ENCODE results near the gene SPOCK1. TPM values are rescaled to one million over a fixed set of nuclear protein-coding genes. Genes with fewer than 3 reads are reported as not detected.

The SPOCK1 gene
- total RNA-seq, 2 donors from 2014 or later: not detected

DNA sequence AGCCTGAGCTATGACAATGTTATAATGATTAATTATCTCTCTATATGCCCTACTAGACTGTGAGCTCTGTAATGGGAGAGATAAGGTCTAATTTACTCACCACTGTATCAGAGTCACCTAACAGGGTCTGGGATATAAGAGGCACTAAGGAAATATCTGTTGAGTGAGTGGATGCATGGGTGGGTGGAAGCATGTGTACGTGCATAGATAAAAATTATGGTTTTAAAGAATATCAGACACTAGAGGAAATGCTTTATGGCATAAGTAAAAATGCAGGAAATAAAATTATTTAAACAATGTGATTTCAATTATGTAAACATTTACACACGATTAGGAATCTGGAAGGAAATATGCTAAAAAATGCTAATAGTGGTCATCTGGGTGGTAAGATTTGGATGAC is 137.8 kb downstream of the SPOCK1 start:
- no peak for ATAC-seq (replicated peaks)
- Mint-ChIP-seq H3K4me1 (no peaks in the 10 kb centered on the region), H3K4me3 (no peak overlapping the region), H3K27ac (no peak overlapping the region), H3K36me3 (ENCODE audit: low read depth) (no peaks in the 10 kb centered on the region), H3K27me3 (peaks cover 10% of the 10 kb centered on the region), H3K9me3 (no peaks in the 10 kb centered on the region)

DNA sequence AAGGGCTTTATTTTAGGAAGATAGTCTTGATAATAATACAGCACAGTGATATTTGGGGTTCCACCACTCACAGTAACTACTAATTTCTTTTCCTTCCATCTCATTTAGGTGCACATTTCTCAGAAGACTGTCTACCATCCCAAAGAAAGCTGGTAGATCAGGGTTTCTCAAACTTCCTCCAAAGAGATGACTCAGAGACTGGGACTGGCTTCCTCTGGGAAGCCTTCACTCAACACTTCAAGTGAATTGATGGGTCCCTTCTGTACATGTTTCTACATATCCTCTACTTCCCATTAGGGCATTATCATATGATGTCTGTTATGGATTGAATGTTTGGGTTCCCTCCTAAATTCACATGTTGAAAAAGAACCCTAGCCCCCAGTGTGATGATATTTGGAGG is 138.5 kb downstream of the SPOCK1 start:
- ATAC-seq (replicated peaks): no peak
- Mint-ChIP-seq H3K27ac (no peak overlapping the region), H3K4me3 (no peak overlapping the region), H3K4me1 (no peaks in the 10 kb centered on the region), H3K9me3 (no peaks in the 10 kb centered on the region), H3K36me3 (ENCODE audit: low read depth) (no peaks in the 10 kb centered on the region), H3K27me3 (peaks cover 13% of the 10 kb centered on the region)

DNA sequence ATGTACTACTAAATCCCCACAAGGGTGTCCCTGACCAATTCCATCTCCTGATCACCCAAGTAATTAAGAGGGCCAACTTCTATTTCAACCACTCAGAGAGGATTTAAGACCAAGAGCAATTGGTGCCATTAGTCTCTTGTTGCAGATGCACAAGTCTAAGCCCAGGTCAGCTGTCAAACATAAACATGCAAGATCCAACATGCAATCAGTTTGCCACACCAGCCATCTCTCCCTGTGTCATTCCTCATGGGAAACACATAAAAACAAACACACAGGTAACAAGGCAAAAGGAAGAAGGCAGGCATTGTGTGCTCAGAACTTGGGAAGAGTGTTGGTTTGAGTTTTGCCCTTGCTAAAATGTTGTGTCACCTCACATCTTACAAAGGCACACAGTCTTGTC is 139.2 kb downstream of the SPOCK1 start:
- no peak overlapping the region for H3K4me3 Mint-ChIP-seq
- no peak for ATAC-seq (replicated peaks)
- H3K36me3 Mint-ChIP-seq (ENCODE audit: low read depth): no peaks in the 10 kb centered on the region
- no peaks in the 10 kb centered on the region for H3K9me3 Mint-ChIP-seq
- peaks cover 13% of the 10 kb centered on the region for H3K27me3 Mint-ChIP-seq
- no peaks in the 10 kb centered on the region for H3K4me1 Mint-ChIP-seq
- no peak overlapping the region for H3K27ac Mint-ChIP-seq

DNA sequence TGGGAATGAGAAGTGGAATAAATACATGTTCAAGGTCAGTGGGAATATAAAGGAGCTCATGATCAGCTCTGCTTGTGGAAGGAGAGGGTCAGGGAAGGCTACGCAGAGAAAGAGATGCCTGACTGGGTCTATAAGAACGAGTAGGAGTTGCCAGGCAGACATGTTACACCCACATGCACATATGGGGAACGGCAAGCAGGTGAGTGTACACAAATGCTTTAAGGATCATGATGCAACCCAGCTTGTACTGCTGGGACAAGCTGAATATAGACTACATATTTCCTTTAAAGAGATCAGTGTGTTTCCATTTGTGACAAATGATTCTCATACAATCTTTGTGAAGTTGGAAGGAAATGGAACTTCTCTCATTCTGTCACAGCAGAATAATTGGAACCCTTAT is 141.7 kb downstream of the SPOCK1 start:
- Mint-ChIP-seq H3K36me3 (ENCODE audit: low read depth) (no peaks in the 10 kb centered on the region), H3K9me3 (no peaks in the 10 kb centered on the region), H3K27me3 (peaks cover 21% of the 10 kb centered on the region), H3K4me1 (no peaks in the 10 kb centered on the region), H3K4me3 (no peak overlapping the region), H3K27ac (no peak overlapping the region)
- no peak for ATAC-seq (replicated peaks)

DNA sequence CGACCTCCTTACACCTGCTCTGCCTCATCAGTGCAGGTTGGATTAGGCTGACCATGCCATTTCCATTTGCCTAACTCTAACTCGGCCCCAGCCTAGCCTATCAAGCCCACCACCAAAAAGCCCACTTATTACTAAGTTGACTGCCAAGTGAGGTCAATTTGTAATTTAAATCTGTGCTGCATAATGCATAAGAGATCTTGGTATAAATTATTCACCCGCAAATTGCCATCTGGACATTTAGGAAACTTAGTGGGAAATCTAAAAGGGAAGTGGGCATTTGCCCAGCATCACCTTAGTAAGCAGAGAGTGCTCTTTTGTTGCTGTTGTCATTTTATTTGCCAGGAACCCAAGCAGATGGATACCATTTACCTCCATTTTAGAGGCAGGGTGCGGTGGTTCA is 143.0 kb downstream of the SPOCK1 start:
- ATAC-seq (replicated peaks): no peak
- H3K4me1 Mint-ChIP-seq: no peaks in the 10 kb centered on the region
- no peaks in the 10 kb centered on the region for H3K36me3 Mint-ChIP-seq (ENCODE audit: low read depth)
- peaks cover 23% of the 10 kb centered on the region for H3K27me3 Mint-ChIP-seq
- H3K27ac Mint-ChIP-seq: no peak overlapping the region
- H3K9me3 Mint-ChIP-seq: no peaks in the 10 kb centered on the region
- H3K4me3 Mint-ChIP-seq: no peak overlapping the region

DNA sequence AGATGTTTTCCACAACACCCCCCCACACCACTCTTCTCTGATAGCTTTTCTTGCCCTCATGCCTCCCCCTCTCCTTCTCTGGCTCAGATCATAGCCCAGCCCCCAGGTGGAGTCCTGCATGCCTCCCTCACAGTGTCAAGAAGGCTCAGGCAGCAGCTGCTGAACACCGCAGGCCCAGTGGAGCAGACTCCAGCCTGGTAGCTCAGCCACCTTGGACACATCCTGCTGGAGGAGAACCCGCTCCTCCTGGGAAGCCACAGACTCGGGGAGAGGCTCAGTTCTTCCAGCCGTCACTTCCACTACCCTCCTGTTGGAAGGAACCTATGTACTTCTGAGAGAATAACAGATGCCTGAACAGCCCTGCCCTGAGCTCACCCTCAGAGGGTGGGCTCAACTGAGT is 143.4 kb downstream of the SPOCK1 start:
- ATAC-seq (replicated peaks): no peak
- no peaks in the 10 kb centered on the region for H3K4me1 Mint-ChIP-seq

DNA sequence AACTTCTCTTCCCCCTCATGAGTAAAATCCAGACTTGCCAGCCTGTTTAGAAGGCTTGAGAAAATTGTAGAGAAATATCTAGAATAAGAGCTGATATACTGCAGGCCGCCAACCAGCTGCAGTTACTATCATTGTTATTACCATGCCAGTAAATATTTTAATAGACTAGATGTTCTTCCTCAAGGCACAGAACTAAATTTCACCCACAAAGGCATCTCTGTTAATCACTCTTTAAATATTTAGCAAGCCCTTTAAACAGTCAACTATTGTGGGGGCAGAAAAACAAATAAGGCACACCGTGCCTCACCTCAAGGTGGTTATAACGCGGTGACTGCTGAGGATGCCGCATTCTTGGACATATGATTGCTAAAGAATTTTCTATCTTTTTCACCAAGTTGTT is 147.0 kb downstream of the SPOCK1 start:
- Mint-ChIP-seq H3K4me1 (no peaks in the 10 kb centered on the region), H3K4me3 (no peak overlapping the region), H3K36me3 (ENCODE audit: low read depth) (no peaks in the 10 kb centered on the region), H3K27ac (no peak overlapping the region), H3K9me3 (no peaks in the 10 kb centered on the region), H3K27me3 (peaks cover 28% of the 10 kb centered on the region)
- ATAC-seq (replicated peaks): no peak

More for the DNA sequence above, 143.4 kb downstream of the SPOCK1 start:
- no peak overlapping the region for H3K27ac Mint-ChIP-seq
- no peak overlapping the region for H3K4me3 Mint-ChIP-seq
- H3K9me3 Mint-ChIP-seq: no peaks in the 10 kb centered on the region
- no peaks in the 10 kb centered on the region for H3K36me3 Mint-ChIP-seq (ENCODE audit: low read depth)
- H3K27me3 Mint-ChIP-seq: peaks cover 23% of the 10 kb centered on the region

DNA sequence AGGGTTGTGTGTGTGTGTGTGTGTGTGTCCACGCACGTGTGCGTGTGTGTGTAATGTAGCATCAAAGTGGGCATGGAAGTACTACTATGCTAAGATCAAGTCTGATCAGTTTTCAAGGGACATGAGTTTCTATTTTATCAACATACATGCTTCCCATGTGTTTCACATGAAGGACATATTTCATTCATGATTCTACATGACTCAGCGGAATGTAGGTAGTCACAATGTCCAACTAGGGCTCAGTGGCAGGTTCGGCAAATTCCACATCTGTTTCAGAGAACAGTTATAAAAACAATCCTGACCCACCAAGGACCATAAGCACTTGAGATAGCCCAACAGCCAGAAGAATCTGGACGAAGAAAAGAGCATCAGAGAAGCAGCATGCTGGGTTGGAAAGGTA is 148.3 kb downstream of the SPOCK1 start:
- no peak for ATAC-seq (replicated peaks)
- no peaks in the 10 kb centered on the region for H3K36me3 Mint-ChIP-seq (ENCODE audit: low read depth)

DNA sequence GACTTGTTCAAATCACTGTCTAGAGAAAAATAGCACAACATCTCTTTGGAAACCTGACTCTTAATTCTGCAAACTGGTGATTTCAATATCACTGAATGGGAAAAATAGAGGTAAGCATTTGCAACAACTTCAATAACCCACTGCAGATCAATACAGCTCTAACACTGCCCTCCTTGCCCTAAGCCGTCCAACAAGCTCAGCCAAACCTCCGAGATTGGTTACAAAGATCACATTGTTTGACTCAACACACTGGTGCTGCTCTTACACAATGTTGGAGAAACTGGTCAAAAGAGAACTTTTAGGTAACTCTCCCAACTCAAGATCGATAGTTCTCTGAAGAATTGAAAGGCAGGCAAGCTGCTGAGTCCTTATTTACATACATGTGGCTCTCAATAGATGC is 150.4 kb downstream of the SPOCK1 start:
- ATAC-seq (replicated peaks): no peak
- peaks cover 13% of the 10 kb centered on the region for H3K27me3 Mint-ChIP-seq

More for the DNA sequence above, 148.3 kb downstream of the SPOCK1 start:
- peaks cover 21% of the 10 kb centered on the region for H3K27me3 Mint-ChIP-seq
- H3K9me3 Mint-ChIP-seq: no peaks in the 10 kb centered on the region
- no peak overlapping the region for H3K4me3 Mint-ChIP-seq
- no peak overlapping the region for H3K27ac Mint-ChIP-seq
- H3K4me1 Mint-ChIP-seq: no peaks in the 10 kb centered on the region

DNA sequence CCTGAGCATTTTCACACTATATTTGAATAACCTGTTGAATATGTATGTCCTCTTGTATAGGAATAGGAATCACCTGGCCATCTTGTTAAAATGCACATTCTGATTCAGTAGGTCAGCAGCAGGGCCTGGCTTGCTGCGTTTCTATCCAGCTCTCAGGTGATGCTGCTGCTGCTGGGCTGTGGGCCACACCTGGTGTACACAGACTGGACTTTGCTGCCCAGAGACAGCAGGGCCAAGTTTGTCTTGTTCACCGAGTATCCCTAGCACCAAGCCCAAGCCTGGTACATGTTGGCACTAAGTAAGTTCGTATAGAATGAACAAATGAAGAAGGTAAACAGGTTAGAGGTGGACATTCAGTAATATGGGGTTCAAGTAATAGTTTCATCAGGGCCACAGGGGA is 151.3 kb downstream of the SPOCK1 start:
- Mint-ChIP-seq H3K27me3 (peaks cover 12% of the 10 kb centered on the region), H3K36me3 (ENCODE audit: low read depth) (no peaks in the 10 kb centered on the region), H3K4me1 (no peaks in the 10 kb centered on the region), H3K4me3 (no peak overlapping the region), H3K9me3 (no peaks in the 10 kb centered on the region), H3K27ac (no peak overlapping the region)
- ATAC-seq (replicated peaks): no peak

More for the DNA sequence above, 150.4 kb downstream of the SPOCK1 start:
- no peak overlapping the region for H3K27ac Mint-ChIP-seq
- no peaks in the 10 kb centered on the region for H3K4me1 Mint-ChIP-seq
- H3K36me3 Mint-ChIP-seq (ENCODE audit: low read depth): no peaks in the 10 kb centered on the region
- H3K4me3 Mint-ChIP-seq: no peak overlapping the region
- H3K9me3 Mint-ChIP-seq: no peaks in the 10 kb centered on the region

DNA sequence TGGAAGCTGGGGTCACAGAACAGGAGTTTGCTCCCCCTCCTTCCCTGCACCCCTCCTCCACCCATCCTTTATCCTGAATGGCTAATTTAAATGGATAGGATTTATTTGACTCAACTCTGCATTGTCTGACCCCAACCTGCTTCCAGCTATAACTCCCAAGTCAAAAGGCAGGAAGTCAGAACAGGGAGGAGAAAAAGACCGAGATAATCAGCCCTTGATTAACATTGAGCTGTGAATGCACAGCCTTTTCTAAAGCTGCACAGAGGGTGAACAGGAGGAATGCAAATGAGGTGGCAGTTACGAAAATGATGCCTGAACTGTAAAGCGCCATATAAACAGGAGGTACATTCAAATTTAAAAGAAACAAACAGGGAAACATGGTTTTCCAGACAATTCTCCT is 152.8 kb downstream of the SPOCK1 start:
- no peaks in the 10 kb centered on the region for H3K4me1 Mint-ChIP-seq
- H3K4me3 Mint-ChIP-seq: no peak overlapping the region
- no peaks in the 10 kb centered on the region for H3K36me3 Mint-ChIP-seq (ENCODE audit: low read depth)
- H3K27ac Mint-ChIP-seq: no peak overlapping the region
- H3K9me3 Mint-ChIP-seq: no peaks in the 10 kb centered on the region
- ATAC-seq (replicated peaks): no peak
- peaks cover 9% of the 10 kb centered on the region for H3K27me3 Mint-ChIP-seq

DNA sequence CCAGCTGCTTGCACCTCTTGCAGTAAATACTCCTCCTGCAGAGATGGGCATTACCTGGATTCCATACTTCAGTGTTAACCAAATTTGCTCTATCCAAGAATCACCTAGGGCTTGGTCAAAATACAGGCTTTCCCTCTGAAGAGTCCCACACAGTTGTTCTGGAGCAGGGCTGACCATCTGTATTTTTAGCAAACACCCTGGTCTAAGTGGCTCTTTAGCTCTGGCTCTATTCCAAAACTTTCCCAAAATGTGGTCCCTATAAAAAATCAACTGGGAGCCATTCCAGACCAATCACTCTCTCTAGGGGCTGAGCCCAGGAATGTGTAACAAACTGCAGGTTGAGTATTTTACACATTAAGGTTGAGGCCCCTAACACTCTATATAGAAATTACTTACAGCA is 153.7 kb downstream of the SPOCK1 start:
- Mint-ChIP-seq H3K4me3 (no peak overlapping the region), H3K27ac (no peak overlapping the region), H3K36me3 (ENCODE audit: low read depth) (no peaks in the 10 kb centered on the region), H3K27me3 (peaks cover 13% of the 10 kb centered on the region), H3K4me1 (no peaks in the 10 kb centered on the region), H3K9me3 (no peaks in the 10 kb centered on the region)
- ATAC-seq (replicated peaks): no peak

DNA sequence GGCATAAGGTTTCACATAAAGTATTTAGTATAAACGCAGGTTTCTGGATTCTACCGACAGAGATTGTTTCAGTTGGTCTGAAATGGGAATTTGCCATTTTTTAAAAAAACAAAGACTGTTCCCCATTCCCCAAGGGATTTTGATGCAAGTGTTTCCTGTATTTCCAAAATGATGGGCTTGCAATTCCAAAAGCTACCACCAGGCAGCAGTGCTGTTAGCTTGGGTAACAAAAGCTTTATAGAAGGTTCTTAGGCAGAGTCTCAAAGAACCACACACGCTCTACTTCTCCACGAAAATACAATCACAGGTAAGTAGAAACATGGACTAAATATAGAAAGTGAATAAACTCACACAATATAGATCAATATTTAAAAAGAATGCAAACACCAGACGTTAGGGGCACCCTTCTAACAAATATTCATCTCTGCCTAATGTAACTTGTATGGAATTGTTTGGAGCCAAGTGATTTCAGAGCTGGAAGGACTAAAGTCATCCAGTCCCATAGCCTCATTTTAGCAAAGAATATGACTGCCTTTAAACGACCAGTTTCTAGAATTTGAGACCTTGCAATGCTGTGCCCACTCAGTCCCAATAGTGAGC is 154.3 kb downstream of the SPOCK1 start:
- no peaks in the 10 kb centered on the region for H3K9me3 Mint-ChIP-seq
- no peaks in the 10 kb centered on the region for H3K36me3 Mint-ChIP-seq (ENCODE audit: low read depth)
- ATAC-seq (replicated peaks): no peak
- peaks cover 13% of the 10 kb centered on the region for H3K27me3 Mint-ChIP-seq
- H3K4me1 Mint-ChIP-seq: no peaks in the 10 kb centered on the region
- no peak overlapping the region for H3K27ac Mint-ChIP-seq
- H3K4me3 Mint-ChIP-seq: no peak overlapping the region

DNA sequence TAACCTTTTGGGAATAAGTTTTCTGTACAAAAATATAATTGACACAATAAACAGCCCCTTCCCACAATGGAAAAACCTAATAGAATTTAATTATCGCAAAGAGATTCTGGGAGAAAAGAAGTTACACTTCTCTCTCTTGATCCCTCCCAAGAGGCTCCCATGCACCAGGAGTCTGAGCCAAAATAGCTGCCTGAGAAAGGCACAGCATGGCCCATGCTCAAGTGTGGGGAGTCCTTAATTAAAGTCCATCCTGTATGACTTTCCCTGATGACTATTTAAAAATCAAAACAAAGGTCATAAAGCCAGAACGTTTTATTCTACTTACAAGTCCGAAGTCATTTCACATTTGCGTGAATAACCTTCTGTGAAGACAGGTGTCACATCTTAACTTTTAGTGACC is 155.1 kb downstream of the SPOCK1 start:
- no peak for ATAC-seq (replicated peaks)
- H3K4me3 Mint-ChIP-seq: no peak overlapping the region
- H3K9me3 Mint-ChIP-seq: no peaks in the 10 kb centered on the region
- H3K4me1 Mint-ChIP-seq: no peaks in the 10 kb centered on the region
- H3K27me3 Mint-ChIP-seq: peaks cover 11% of the 10 kb centered on the region
- H3K27ac Mint-ChIP-seq: no peak overlapping the region
- no peaks in the 10 kb centered on the region for H3K36me3 Mint-ChIP-seq (ENCODE audit: low read depth)

DNA sequence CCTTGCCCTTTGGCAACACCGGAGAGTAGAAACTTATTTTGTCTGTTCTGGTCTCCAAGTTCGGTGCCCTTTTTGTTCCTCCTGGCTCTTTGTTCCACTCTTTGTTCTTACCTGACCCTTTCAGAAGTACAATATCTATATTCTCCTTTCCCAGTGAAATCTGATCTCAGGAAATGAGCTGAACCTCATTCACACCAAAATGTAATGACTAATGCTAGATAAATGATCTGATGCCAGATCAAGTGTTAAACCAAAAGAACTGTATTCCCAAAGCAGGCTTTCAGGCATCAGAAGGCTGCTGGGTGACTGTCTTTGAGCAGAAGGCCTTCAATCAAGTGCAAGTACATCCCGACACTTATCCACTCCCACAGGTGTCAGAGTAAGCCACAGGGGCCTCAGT is 156.4 kb downstream of the SPOCK1 start:
- no peaks in the 10 kb centered on the region for H3K36me3 Mint-ChIP-seq (ENCODE audit: low read depth)
- no peaks in the 10 kb centered on the region for H3K9me3 Mint-ChIP-seq

DNA sequence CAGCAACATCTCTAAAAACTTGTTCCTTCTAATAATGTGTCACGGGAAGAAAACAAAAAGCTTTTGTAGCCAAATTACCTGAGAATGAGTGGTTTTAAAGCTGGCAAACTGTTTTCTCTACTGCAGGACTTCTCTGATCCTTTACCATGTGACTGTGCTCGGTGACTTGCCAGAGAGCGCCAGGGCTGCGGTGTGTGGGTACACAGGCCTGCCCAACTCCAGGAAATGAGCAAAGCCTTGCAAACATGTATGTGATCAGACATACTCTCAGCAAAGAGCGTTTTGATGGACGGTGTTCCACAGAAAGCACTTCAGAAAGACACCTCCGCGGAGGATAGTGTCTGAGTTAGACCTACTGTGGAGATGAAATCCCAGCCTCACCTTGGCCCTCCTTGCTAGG is 157.3 kb downstream of the SPOCK1 start:
- H3K4me1 Mint-ChIP-seq: no peaks in the 10 kb centered on the region

More for the DNA sequence above, 156.4 kb downstream of the SPOCK1 start:
- no peaks in the 10 kb centered on the region for H3K4me1 Mint-ChIP-seq
- H3K27ac Mint-ChIP-seq: no peak overlapping the region
- ATAC-seq (replicated peaks): no peak
- peaks cover 7% of the 10 kb centered on the region for H3K27me3 Mint-ChIP-seq
- H3K4me3 Mint-ChIP-seq: no peak overlapping the region

More for the DNA sequence above, 157.3 kb downstream of the SPOCK1 start:
- ATAC-seq (replicated peaks): no peak
- H3K9me3 Mint-ChIP-seq: no peaks in the 10 kb centered on the region
- no peak overlapping the region for H3K27ac Mint-ChIP-seq
- H3K4me3 Mint-ChIP-seq: no peak overlapping the region
- peaks cover 5% of the 10 kb centered on the region for H3K27me3 Mint-ChIP-seq
- no peaks in the 10 kb centered on the region for H3K36me3 Mint-ChIP-seq (ENCODE audit: low read depth)
